Retina (tissue), 1 donor: ENCODE results near the gene EIF4G3.

Experiments used
- DNase-seq: peaks from one replicate; pipeline ENCODE4 v3.0.0-alpha.2; 2016

Gene EIF4G3

DNA sequence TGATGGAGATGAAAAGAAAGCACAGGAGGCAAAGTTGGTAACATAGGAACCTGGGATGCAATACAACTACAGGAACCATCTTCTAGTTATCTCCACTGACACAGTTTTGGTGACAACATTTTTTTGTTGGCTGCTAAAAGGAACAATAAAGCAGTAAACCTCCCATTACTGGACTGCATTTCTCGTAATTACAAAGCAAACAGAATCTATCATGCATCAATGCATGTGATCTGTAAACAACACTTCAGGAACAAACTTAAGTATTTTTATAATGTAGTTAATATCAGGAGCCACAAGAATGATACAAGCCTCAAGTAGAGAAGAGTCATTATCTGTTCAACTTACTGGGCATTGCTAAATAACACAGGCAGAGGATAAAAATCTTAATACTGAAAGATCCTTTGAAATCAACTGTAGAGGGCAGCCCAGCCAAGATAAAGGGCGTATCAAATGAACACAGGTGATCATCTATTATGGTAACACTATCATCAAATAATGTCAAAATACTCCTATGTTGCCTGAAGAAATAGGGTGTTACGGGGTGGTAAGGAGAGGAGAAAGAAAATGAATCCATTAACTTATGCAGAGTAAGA is 193.3 kb downstream of the EIF4G3 start:
- DNase-seq = no peak

DNA sequence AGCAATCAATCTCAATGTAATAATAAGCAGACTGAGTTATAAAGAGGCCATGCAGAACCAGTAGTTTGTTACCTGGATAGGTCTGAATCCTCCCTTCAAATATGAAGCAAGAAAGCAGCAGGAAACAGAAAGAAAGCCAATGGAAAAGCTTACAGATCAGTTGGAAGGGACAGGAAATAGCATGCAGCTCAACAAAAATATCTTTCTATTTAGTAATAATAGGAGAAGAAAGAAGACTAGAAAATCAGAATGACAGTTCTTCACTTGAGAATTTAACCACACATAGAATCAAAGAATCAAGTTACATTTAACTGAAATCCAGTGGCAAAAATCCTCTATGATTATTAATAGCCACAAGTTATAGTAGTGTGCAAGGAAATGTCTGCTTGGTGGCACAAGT is 194.4 kb downstream of the EIF4G3 start:
- no peak for DNase-seq

DNA sequence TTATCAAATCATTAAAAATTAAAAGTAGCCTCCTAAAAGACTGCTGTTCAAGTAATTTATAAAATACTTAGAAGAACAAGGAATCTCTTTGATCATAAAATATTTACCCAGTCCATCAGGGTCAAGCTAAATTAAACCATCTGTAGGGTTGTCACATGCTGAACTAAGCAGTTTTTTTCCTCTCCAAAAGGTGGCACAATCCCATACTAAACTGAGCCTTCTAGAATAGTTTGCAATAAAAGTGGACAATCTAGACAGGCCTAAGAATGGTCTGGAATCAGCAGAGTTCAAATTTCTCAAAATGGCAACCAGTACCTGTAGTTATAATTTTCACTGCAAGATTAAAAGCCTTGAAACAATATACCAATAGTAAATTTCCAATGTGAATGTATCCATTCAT is 194.8 kb downstream of the EIF4G3 start:
- DNase-seq = no peak

DNA sequence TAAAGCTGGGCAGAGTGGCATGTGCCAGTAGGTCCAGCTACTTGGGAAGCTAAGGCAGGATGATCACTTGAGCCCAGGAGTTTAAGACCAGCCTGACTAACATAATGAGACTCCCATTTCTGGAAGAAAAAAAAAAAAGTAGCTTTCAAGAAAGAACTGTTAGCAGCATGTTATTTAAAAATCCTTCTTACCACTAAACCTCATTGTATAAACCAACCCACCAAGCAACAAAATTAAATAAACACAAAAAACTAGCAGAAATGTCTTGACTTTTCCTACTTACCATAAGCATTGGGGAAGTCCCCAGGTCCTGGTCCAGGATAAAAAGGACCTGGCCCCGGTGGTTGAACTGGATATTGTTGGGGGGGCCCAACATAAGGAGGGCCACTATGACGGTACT is 196.6 kb downstream of the EIF4G3 start:
- no peak for DNase-seq

DNA sequence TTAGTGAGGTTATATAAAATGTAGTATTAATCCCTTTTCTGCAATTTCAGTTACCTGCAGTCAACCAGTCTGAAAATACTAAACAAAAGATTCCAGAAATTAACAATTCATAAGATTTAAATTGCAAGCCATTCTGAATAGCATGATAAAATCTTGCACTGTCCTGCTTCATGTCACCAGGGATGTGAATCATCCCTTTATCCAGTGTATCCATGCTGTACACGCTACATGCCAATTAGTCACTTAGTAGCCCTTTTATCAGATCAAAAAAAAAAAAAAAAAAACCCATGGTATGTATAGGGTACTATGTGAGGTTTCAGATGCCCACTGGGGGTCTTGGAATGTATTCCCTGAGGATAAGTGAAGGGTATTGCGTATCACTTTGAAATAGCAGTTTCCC is 198.3 kb downstream of the EIF4G3 start:
- no peak for DNase-seq

DNA sequence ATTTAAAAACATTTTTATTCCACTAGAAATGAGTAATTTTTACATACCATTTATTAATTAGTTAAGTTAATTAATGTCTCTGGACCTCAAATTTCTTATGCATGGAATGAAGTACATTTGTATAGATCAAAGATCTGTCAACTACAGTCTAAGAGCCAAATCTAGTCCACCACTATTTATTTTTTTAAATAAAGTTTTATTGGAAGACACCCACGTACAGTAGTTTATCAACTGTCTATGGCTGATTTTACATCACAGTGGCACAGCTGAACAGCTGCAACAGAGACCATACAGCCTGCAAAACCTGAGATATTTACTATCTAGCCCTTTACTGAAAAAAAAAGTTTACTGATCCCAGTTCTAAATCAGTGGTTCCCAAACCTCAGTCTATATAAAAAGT is 201.0 kb downstream of the EIF4G3 start:
- DNase-seq = no peak

DNA sequence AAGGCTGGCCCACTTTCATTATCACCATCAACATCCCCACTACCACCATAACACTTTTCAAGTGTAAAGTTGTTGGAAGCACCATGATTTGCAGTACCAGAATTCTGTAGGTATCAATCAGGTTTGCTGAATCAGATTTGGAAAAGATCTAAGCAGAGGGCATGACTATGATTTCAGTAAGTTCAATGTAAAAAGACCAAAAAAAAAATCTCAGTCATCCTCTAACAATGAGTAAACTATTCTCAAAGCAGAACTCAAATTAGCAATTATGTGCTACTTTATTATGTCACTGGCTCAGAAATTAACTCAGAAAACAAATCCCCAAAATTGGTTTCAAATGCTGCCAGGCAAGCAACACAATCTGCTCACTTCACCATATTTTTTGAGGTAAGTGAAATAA is 201.7 kb downstream of the EIF4G3 start:
- DNase-seq = no peak

DNA sequence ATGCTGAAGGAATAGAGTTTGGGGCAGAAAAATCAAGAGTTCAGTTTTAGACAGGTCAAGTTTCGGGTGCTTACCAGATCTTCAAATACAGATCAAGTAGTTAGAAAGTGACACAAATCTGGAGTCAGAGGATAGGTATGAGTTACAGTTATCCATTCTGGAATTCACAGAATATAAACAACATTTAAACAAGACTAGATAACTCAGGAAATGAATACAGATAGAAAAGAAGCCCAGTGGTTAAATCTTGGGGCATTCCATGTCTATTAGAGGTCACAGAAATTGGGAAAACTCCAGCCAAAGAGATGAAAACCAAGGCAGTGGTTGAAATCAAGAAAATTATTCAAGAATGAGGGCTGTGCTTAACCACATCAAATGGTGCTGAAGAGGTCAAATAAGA is 202.6 kb downstream of the EIF4G3 start:
- DNase-seq = no peak

DNA sequence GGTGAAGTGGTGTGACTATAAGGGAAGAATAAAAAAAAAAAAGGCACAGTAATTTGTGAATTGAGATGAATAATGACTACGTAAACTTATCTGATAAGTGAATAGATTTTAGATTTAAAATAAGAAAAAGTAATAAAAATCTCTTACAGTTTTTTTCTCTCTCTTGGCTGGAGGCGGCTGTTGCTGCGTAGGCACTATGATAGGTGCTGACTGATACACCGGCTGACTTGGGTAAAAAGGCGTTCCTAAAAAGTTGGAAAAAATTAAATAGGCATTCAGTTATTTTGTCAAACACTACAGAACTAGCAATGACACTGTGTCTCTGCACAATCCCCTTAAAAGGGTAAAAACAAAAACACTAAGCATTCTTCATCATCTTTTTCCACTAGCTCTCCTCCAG is 203.8 kb downstream of the EIF4G3 start:
- no peak for DNase-seq

DNA sequence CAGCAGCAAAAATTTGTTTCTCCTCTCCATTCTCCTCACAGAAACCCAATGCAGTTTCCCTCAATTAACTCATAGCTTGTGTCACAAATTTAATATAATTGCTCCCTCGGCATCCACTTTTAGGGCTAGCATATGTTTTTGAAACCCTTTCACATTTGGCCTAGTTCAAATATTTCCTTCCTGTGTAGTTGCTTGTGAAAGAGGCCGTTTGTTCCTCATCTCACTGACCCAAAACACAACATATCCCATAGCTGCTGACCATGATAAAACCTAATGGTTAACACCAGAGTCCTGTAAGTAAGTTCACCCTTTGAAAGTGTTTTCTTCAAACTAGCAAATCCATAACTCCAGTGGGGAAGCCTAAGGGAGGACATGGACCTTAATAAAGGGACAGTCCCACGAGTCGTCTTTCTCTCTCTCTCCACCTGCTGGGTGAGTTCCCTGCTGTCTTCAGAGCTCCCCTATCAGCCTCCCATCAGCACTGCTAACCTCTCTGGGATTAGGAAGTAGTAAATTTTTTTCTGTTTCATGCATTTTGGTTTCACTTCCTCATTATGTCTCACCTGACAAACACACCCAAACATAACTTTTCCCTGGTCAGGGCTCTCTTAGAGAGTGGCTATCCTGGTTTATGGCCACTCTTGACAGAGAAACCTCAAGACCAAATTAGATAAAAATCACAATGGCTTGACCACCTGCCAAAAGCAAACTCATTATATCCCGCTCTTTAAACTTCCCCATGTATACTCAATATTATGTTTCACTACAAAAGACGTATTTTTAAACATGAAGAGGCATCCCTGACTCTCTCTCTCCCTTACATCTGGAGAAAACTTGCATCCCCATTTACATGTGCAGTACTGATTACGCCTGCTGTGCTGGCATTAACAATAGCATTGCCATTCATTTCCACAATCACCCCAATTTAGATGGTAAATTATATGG is 211.9 kb downstream of the EIF4G3 start:
- no peak for DNase-seq

DNA sequence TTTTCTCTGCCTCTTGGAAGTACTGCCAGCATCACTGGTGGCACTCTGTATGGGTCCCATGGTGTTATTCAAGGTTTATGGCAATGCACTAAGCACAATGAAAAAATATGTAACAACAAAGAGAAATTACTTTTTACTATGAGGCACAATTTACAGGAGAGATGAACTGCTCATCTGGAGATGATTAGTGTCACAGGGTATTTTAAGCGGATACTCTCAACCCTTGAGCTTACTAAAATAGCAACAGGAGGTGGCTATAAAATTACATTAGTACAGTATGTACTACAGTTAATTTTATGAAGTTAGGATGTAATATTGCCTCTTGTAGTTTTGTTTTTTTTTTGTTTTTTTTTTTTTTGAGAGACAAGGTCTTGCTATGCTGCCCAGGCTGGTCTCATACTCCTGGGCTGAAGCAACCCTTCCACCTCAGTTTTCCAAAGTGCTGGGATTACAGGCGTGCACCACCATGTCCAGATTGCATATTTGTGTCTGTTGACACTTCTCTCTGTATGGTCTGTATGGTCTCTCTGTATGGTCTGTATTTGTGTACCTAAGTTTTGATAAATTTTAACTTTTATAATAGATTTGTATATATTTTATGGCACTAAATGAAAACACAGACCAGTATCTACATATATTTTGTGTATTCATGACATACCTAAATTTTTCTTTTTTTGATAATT is 214.0 kb downstream of the EIF4G3 start:
- no peak for DNase-seq

DNA sequence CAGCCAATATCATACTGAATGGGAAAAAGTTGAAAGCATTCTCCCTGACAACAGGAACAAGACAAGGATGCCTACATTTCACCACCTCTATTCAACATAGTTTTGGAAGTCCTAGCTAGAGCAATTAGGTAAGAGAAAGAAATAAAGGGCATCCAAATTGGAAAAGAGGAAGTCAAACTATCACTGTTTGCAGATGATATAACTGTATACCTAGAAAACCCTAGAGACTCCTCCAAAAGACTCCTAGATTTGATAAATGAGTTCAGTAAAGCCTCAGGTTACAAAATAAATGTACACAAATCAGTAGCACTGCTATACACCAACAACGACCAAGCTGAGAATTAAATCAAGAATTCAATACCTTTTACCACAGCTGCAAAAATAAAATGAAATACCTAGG is 218.3 kb downstream of the EIF4G3 start:
- DNase-seq = no peak

DNA sequence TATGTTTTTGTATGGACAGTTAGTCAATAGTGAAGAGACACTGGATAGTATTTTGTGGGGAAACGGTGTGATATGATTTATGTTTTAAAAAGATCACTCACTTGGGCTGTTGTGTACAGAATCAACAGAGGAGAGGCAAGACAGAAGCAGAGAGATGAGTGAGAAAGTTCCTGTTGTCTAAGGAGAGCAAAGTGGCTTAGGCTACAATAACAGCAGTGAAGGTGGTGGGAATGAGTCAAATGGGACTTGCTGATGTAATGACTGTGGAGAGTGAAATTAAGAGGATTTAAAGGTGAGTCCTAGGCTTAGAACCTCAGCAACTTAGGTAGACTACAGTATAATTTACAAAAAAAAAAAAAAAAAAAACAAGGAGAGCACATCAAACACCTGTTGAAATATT is 220.4 kb downstream of the EIF4G3 start:
- DNase-seq = no peak

DNA sequence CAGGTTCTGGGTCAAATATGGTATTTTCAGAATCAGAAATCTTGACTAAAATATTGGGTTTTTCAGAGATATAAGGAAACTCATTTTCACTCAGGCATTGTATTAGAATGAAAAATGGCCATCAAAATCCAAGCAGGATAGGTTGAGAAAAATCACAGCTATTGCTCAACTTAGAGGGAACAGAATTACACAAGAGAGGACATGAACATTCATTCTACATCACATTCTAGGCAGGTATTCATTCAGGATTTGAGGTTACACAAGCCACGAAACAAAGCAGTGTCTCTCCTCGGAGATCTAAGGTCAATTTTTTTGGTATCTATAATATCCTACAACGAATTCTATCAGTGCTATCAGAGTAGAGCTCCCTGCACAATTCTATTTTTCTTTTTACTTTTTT is 226.0 kb downstream of the EIF4G3 start:
- no peak for DNase-seq

DNA sequence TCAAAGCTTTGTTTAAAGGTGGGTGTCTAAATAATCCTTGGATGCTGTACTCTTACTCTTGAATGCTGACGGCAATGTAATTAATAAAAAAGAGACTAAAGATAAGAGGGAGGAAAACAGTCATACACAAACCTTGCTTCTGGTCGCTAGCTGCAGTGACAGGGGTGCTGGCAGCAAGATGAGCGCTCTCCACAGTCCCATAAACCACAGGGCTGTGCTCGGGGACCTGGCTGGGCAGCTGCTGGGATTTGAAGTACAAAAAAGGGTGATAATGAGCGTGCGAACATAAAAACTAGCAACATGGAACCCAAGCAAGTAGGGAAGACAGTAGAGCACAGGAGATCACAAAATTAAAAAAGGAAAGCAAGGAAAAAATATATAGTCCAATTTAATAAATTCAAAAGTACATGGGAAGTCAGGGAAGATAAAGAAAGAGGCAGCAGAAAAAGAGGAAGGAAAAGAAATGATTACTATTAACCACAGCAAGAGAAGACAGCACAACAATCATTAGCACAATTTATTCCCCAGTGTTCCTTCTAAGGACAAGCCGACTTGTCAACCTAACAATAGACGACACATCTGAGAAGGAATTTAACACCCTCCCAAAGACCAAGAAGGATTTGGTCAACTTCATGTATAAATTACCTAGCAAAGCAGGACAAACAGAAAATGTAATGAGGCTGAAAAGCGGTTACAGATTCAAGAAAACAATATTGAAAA is 226.7 kb downstream of the EIF4G3 start:
- DNase-seq = peak; percentile 8

DNA sequence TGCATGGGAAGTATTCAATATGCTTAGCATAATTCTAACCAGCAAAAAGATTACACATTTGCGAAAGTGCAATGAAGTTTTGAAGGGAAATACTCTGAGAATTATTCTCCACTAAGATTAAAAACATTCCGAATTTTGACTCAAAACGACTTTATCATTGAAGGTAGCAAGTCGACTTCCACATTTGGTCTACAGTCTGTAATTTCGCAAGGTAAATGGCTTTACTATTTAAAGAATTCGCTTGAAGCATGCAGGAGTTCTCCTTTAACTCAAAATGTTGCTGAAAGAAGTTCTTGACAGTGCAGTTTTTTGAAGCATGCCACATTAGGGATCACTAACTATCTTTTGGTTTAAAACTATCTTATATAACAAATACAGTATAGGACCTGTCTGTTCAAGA is 228.6 kb downstream of the EIF4G3 start:
- DNase-seq = no peak

DNA sequence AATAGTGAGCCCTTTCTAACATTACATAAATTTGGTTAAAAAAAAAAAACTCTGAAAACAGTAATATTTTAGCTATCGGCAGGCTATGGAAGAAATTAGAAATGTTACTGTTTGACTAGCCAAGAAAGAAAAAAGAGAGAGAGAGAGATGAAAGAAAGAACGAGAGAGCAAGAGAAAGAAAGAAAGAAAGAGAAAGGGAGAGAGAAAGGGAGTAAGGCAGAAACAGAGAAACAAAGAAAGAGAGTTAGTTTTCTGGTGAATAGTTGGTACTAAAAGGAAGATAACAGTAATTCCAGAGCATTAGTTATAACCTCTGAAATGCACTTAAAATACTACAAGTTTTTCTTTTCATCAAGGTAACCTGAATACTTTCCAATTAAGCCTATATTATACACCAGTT is 229.3 kb downstream of the EIF4G3 start:
- DNase-seq = no peak

DNA sequence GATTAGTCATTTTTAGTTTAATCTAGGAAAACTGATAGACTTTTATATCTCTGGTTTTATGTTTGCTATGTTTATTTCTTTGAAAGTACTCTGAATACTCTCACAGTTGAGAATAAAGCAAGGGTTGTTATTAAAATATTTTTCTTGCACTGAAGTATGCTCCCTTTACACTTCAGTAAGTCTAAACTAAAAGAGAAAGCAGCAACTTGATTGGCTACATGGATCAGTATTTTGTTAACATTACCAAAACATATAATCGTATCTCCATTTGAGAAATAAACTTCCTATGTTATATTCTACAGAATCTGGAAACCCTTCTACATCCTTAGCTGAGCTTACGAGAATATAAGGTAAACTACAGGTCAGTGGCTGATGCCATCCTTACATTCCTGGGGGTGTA is 240.1 kb downstream of the EIF4G3 start:
- no peak for DNase-seq

DNA sequence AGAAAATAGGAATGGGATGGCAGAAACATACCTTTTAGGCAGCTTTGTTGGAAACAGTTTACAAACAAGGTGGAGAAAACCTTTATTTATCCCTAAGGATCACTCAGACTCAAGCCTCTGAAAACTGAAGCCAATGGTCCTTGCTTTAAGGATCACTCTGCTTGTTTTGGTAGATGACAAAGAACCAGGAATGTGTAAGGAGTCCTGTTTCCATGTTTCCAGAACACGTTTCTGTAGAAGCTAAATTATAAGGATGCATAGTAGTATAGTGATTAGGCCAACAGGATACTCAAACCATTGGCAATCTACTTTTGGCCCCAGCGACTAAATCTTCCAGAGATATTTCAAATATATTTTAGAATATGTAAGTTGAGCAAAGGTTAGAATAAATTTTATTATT is 240.5 kb downstream of the EIF4G3 start:
- no peak for DNase-seq

DNA sequence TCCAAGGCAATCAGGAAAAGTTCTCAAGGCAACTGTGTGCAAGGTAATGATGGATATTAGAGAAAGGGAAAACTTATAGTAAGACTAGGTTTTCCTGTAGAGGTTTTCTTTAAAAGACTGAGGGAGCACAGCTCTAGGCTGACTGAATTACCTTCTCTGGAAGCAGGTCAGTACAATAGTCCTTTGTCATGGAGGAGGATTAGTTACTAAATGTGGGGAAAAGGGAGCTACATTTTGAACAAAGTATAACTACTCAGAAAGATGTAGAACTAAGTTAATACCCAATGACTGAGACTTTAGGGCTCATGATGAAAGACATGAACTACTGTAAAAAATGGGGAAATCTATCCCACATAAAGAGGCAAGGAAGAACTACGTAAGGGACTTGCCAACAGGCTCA is 241.0 kb downstream of the EIF4G3 start:
- DNase-seq = no peak

DNA sequence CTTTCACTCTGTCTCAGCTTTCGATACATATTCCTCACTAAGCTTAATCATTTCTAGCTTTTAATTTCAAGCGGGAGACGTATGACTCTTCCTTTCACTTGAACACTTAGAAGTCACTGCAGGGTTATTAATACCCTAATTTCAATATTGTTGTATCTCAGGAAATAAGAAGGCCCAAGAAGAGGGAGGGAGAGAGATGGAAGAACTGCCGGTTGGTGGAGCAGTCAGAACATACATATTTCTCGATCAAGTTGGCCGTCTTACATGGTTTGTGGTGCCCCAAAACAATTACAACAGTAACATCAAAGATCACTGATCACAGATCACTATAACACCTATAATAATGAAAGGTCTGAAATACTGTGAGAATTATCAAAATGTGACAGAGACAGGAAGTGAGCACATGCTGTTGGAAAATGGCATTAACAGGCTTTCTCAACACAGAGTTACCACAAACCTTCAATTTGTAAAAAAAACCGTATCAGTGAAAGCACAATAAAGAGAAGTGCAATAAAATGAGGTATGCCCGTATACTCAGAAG is 244.2 kb downstream of the EIF4G3 start:
- DNase-seq = no peak

DNA sequence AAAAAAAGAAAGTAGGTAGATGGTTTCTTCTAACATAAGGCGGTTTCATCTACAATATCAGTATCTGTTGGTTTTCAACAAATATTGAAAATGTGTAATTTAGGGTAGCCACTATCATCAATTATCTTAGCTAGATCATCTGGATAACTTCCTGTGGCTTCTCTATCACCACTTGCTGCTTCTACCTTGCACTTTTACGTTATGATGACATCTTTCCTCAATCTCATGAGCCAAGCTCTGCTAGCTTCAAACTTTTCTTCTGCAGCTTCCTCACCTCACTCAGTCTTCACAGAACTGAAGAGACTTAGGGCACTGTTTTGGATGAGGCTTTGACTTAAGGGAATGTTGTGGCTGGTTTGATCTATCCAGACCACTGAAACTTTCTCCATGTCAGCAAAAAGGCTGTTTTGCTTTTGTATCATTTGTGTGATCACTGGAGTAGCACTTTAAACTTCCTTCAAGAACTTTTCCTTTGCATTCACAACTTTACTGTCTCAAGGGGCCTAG is 244.7 kb downstream of the EIF4G3 start:
- no peak for DNase-seq

DNA sequence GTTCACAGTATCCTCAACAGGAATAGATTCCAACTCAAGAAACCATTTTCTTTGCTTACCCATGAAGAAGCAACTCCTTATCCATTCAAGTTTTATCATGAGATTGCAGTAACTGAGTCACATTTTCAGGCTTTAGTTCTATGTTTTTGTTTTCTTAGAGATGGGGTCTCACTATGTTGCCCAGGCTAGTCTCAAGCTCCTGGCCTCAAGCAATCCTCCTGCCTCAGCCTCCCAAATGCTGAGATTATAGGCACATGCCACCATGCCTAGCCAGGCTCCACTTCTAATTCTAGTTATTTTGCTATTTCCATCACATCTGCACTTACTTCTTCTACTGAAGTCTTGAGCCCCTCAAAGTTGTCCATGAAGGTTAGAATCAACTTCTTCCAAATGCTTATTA is 246.3 kb downstream of the EIF4G3 start:
- DNase-seq = no peak
